Prostate gland (tissue), 2 donors: ENCODE measurements around the gene SFTA2.

Experiments
- CTCF ChIP-seq, 4 experiments: fragments of 200-600 bp in 2 of 4; fragments of 450-650 bp in 2 of 4; sonication (generic) in 2 of 4; IDR thresholded peaks; 1 replicate in 3 of 4; 2 replicates in 1 of 4; pipeline ENCODE4 v1.5.1; 2016 to 2019; ENCODE audit warnings: antibody characterized with exemption in 4 of 4, mild to moderate bottlenecking in 2 of 4, moderate library complexity in 2 of 4
- POLR2A ChIP-seq: fragments of 450-650 bp; IDR thresholded peaks from one replicate; pipeline ENCODE4 v1.6.1; 2016; ENCODE audit warnings: antibody characterized with exemption, mild to moderate bottlenecking
- POLR2AphosphoS5 ChIP-seq: sonication (generic); formaldehyde crosslinking; IDR thresholded peaks from one replicate; pipeline ENCODE4 v1.6.1; 2017; ENCODE audit warnings: antibody characterized with exemption

- TF ChIP-seq POLR2A = peak; percentile 41
- no peak for TF ChIP-seq CTCF (IDR thresholded peaks at IDR 0.05)
- TF ChIP-seq POLR2AphosphoS5 = no peak
These were observed 47.2 kb downstream of the SFTA2 start for GRCh38 chr6:30884521-30885480.
